K562 (cell line): ENCODE measurements around the gene WDHD1. TPM values are rescaled to one million over a fixed set of nuclear protein-coding genes. Genes with fewer than 3 reads are reported as not detected.

Source experiments
- BCL6 ChIP-seq: fragments of 250-450 bp; sonication (Bioruptor Pico); IDR thresholded peaks from 2 replicates; pipeline ENCODE4 v1.4.0; 2020
- CBX2 ChIP-seq: fragments of 200-600 bp; sonication (generic); IDR thresholded peaks from one replicate; pipeline ENCODE4 v1.6.1; 2012; ENCODE audit warnings: mild to moderate bottlenecking, low read length, inconsistent platforms; ENCODE audit not compliant: insufficient read depth, poor library complexity, severe bottlenecking
- ETV1 ChIP-seq: fragments of 450-650 bp; conservative IDR thresholded peaks from 2 replicates; pipeline ENCODE4 v1.6.1; 2016; ENCODE audit warnings: missing genetic modification characterization, control low read depth, low read depth, missing compliant biosample characterization
- KDM5B ChIP-seq: fragments of 200-600 bp; sonication (generic); IDR thresholded peaks from 2 replicates; pipeline ENCODE4 v1.6.1; 2012; ENCODE audit warnings: low read depth, mild to moderate bottlenecking, moderate library complexity, low read length, control low read depth, inconsistent platforms; ENCODE audit not compliant: insufficient replicate concordance
- KLF1 ChIP-seq: fragments of 450-650 bp; IDR thresholded peaks from 2 replicates; pipeline ENCODE4 v1.6.1; 2016; ENCODE audit warnings: missing genetic modification characterization, missing compliant biosample characterization
- KLF10 ChIP-seq: fragments of 250-450 bp; sonication (Bioruptor Pico); IDR thresholded peaks from 2 replicates; pipeline ENCODE4 v1.6.1; 2021; ENCODE audit warnings: matching md5 sums
- MLX ChIP-seq, 2 experiments: fragments of 450-650 bp in 1 of 2; sonication (generic) in 1 of 2; formaldehyde crosslinking; conservative IDR thresholded peaks; 2 replicates each; pipeline versions ENCODE4 v1.4.0 to v1.8.1; 2020 to 2022; ENCODE audit warnings: mild to moderate bottlenecking in 1 of 2, missing genetic modification reagents in 1 of 2
- NCOA1 ChIP-seq: fragments of 450-650 bp; IDR thresholded peaks from 2 replicates; pipeline ENCODE4 v1.6.1; 2016; ENCODE audit warnings: low read depth
- NR2F6 ChIP-seq: fragments of 450-650 bp; formaldehyde crosslinking; IDR thresholded peaks from 2 replicates; pipeline ENCODE4 v1.4.0; 2020; ENCODE audit warnings: mild to moderate bottlenecking
- POLR2AphosphoS2 ChIP-seq: IDR thresholded peaks from 2 replicates; pipeline ENCODE4 v1.6.1; 2012; ENCODE audit warnings: low read length, improper control_type of control experiment
- PTTG1 ChIP-seq: fragments of 450-650 bp; IDR thresholded peaks from 2 replicates; pipeline ENCODE4 v1.6.1; 2016; ENCODE audit warnings: low read depth, mild to moderate bottlenecking, missing genetic modification characterization, missing compliant biosample characterization
- SMARCA5 ChIP-seq: fragments of 450-650 bp; IDR thresholded peaks from 2 replicates; pipeline ENCODE4 v1.6.1; 2016
- SMARCC2 ChIP-seq: fragments of 450-650 bp; IDR thresholded peaks from 2 replicates; pipeline ENCODE4 v1.6.1; 2017; ENCODE audit warnings: antibody characterized with exemption, moderate library complexity, mild to moderate bottlenecking, low read depth
- UBTF ChIP-seq, 2 experiments: IDR thresholded peaks; 2 replicates each; pipeline ENCODE4 v1.6.1; 2012; ENCODE audit warnings: improper control_type of control experiment in 2 of 2, low read depth in 2 of 2, low read length in 2 of 2, borderline replicate concordance in 1 of 2
- USF1 ChIP-seq: sonication (generic); formaldehyde crosslinking; IDR thresholded peaks from 2 replicates; pipeline ENCODE4 v1.9.0; 2022; ENCODE audit warnings: mild to moderate bottlenecking, missing genetic modification reagents
- ZKSCAN8 ChIP-seq: fragments of 200-800 bp; sonication (Bioruptor generic); IDR thresholded peaks from 2 replicates; pipeline ENCODE4 v1.6.1; 2016; ENCODE audit warnings: missing genetic modification characterization, missing compliant biosample characterization
- ZNF23 ChIP-seq: fragments of 250-450 bp; sonication (Bioruptor Pico); IDR thresholded peaks from 2 replicates; pipeline ENCODE4 v1.4.0; 2020; ENCODE audit warnings: mild to moderate bottlenecking
- ZNF24 ChIP-seq: fragments of 450-650 bp; IDR thresholded peaks from 2 replicates; pipeline ENCODE4 v1.6.1; 2016
- ZNF431 ChIP-seq: sonication (generic); formaldehyde crosslinking; IDR thresholded peaks from 2 replicates; pipeline ENCODE4 v1.8.0; 2022; ENCODE audit warnings: mild to moderate bottlenecking, missing genetic modification reagents
- polyA plus RNA-seq, 8 experiments: library from polyadenylated mRNA; depleted of rRNA in 4 of 8; stranded (reverse) in 5 of 8; unstranded in 3 of 8; fragments of >200 nt; fragmentation: Nextera tagmentation in 2 of 8; fragmentation: Illumina TruSeq in 1 of 8; extraction: Ambion mirVana in 2 of 8; extraction: Trizol in 1 of 8; gene quantifications; 2 replicates each; pipeline versions ENCODE4 v1.2.1 to v1.2.3, GENCODE V29; 2011 to 2014; ENCODE audit warnings: inconsistent platforms in 1 of 8, missing spikeins in 1 of 8
- total RNA-seq, 7 experiments: library from RNA; depleted of rRNA in 6 of 7; stranded (reverse); fragments of >200 nt in 6 of 7; fragmentation: Illumina TruSeq in 2 of 7; extraction: Trizol in 2 of 7; gene quantifications; 2 replicates each; pipeline versions ENCODE4 v1.2.1 to v1.2.3, GENCODE V29; 2011 to 2021; ENCODE audit warnings: low replicate concordance in 1 of 7
- TF ChIP-seq, protein P1 (sequence below): fragments of 250-450 bp; sonication (Bioruptor Pico); IDR thresholded peaks from 2 replicates; pipeline ENCODE4 v1.5.0; 2021
- TF ChIP-seq, protein P2 (sequence below): fragments of 250-450 bp; sonication (Bioruptor Pico); IDR thresholded peaks from 2 replicates; pipeline ENCODE4 v1.4.0; 2020
- TF ChIP-seq, protein P3 (sequence below): fragments of 250-450 bp; sonication (Bioruptor Pico); IDR thresholded peaks from 2 replicates; pipeline ENCODE4 v1.4.0; 2020; ENCODE audit warnings: mild to moderate bottlenecking, moderate library complexity, borderline replicate concordance

The WDHD1 gene
- total and polyA plus RNA-seq, 9 of the 15 experiments (the other 6 are each of a cell fraction or from before 2014, with no cell fraction given), result 11.7 to 39.1 (median 30.0) TPM

DNA sequence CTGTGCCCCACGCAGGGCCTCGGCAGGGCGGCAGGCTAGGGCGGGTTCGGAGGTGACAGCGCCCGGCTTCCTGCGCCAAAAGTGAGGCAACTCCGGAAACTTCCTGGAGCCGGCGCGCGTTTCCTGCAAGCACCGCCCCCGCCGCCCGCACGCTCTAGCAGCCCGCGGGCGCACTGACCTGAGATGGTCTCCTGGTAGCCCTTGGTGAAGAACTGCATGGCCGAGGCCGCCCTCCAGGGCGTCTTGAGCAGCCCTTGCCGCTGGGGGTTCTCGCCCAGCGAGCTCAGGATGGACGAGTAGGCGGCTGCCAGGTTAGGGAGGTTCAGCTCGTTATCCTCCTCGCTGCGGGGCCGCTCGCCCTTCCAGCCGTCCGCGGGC lies 124.8 kb downstream of the WDHD1 start (continued):
- no peak for TF ChIP-seq CBX2
- TF ChIP-seq, protein P1, sequence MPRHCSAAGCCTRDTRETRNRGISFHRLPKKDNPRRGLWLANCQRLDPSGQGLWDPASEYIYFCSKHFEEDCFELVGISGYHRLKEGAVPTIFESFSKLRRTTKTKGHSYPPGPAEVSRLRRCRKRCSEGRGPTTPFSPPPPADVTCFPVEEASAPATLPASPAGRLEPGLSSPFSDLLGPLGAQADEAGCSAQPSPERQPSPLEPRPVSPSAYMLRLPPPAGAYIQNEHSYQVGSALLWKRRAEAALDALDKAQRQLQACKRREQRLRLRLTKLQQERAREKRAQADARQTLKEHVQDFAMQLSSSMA, result no peak
- TF ChIP-seq, protein P2, sequence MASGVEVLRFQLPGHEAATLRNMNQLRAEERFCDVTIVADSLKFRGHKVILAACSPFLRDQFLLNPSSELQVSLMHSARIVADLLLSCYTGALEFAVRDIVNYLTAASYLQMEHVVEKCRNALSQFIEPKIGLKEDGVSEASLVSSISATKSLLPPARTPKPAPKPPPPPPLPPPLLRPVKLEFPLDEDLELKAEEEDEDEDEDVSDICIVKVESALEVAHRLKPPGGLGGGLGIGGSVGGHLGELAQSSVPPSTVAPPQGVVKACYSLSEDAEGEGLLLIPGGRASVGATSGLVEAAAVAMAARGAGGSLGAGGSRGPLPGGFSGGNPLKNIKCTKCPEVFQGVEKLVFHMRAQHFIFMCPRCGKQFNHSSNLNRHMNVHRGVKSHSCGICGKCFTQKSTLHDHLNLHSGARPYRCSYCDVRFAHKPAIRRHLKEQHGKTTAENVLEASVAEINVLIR (CRISPR knock-in tag), result no peak
- TF ChIP-seq POLR2AphosphoS2, result no peak
- no peak for TF ChIP-seq ZNF24
- TF ChIP-seq, protein P3, sequence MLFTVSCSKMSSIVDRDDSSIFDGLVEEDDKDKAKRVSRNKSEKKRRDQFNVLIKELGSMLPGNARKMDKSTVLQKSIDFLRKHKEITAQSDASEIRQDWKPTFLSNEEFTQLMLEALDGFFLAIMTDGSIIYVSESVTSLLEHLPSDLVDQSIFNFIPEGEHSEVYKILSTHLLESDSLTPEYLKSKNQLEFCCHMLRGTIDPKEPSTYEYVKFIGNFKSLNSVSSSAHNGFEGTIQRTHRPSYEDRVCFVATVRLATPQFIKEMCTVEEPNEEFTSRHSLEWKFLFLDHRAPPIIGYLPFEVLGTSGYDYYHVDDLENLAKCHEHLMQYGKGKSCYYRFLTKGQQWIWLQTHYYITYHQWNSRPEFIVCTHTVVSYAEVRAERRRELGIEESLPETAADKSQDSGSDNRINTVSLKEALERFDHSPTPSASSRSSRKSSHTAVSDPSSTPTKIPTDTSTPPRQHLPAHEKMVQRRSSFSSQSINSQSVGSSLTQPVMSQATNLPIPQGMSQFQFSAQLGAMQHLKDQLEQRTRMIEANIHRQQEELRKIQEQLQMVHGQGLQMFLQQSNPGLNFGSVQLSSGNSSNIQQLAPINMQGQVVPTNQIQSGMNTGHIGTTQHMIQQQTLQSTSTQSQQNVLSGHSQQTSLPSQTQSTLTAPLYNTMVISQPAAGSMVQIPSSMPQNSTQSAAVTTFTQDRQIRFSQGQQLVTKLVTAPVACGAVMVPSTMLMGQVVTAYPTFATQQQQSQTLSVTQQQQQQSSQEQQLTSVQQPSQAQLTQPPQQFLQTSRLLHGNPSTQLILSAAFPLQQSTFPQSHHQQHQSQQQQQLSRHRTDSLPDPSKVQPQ, result no peak
- TF ChIP-seq MLX (CRISPR knock-in tag; conservative IDR thresholded peaks at IDR 0.05), result no peak
- TF ChIP-seq ZNF431, result no peak
- no peak for TF ChIP-seq USF1 (CRISPR knock-in tag)
- no peak for TF ChIP-seq SMARCC2
- TF ChIP-seq ZNF23 (CRISPR knock-in tag), result no peak
- TF ChIP-seq ETV1, result peak; percentile 71
- no peak for TF ChIP-seq NR2F6
- TF ChIP-seq KLF10 (CRISPR knock-in tag), result no peak
- no peak for TF ChIP-seq ZKSCAN8 (CRISPR knock-in tag)
- TF ChIP-seq KDM5B, result peak; percentile 23
- TF ChIP-seq NCOA1, result no peak
- no peak for TF ChIP-seq KLF1 (tag)
- TF ChIP-seq BCL6 (CRISPR knock-in tag), result no peak
- no peak for TF ChIP-seq SMARCA5
- TF ChIP-seq PTTG1 (tag), result no peak
- TF ChIP-seq UBTF (IDR thresholded peaks at IDR 0.05; ENCODE audit: borderline replicate concordance in 1 of 2, low read depth in 2 of 2, low read length in 2 of 2), result peak in 1 of 2 experiments; percentile 69; a peak in 1 of 4 replicates
